Stimulated activated CD4-positive, alpha-beta T cell treated with anti-CD3 and anti-CD28 coated beads, Interleukin-1b, Interleukin-23, amount 100 ng/mL, for 4 hours (primary cell): ENCODE results near the gene POLR2F.

Source experiments
- DNase-seq, 2 donors: peaks; one replicate each; pipeline ENCODE4 v3.0.0-alpha.2; 2020; ENCODE audit warnings: low read depth in 2 of 2

The POLR2F gene

GRCh38 chr22:37982151-37982785 is 28.8 kb downstream of the POLR2F start:
- DNase-seq: no peak

- no peak for DNase-seq
Measured at GRCh38 chr22:37982938-37983859, 29.7 kb downstream of the POLR2F start.

- no peak for DNase-seq
Measured at GRCh38 chr22:37983860-37984791, 30.6 kb downstream of the POLR2F start, which contains the start of gene SOX10. Gene SOX10, minus strand, starts transcription at chr22:37984555. Its CDS starts 771 bp downstream, at chr22:37983784.

GRCh38 chr22:37985050-37985585 is 31.6 kb downstream of the POLR2F start:
- no peak for DNase-seq

GRCh38 chr22:37985751-37986281 is 32.3 kb downstream of the POLR2F start:
- no peak for DNase-seq

- DNase-seq: no peak
Measured at GRCh38 chr22:37986371-37986770, 32.9 kb downstream of the POLR2F start.

- no peak for DNase-seq
Measured at GRCh38 chr22:37989146-37990045, 35.9 kb downstream of the POLR2F start.

- no peak for DNase-seq
Measured at GRCh38 chr22:37990301-37990700, 36.8 kb downstream of the POLR2F start.

GRCh38 chr22:37990862-37991261 is 37.4 kb downstream of the POLR2F start:
- DNase-seq: no peak

- no peak for DNase-seq
Measured at GRCh38 chr22:37991731-37992442, 38.4 kb downstream of the POLR2F start.

GRCh38 chr22:37994049-37994448 is 40.5 kb downstream of the POLR2F start:
- DNase-seq: no peak

GRCh38 chr22:37994982-37995381 is 41.5 kb downstream of the POLR2F start:
- DNase-seq: no peak

- DNase-seq: no peak
Measured at GRCh38 chr22:37995460-37995859, 42.0 kb downstream of the POLR2F start.

GRCh38 chr22:37996079-37996478 is 42.6 kb downstream of the POLR2F start:
- DNase-seq: no peak

- DNase-seq: no peak
Measured at GRCh38 chr22:37996515-37997246, 43.2 kb downstream of the POLR2F start.

GRCh38 chr22:37998543-37998942 is 45.0 kb downstream of the POLR2F start:
- no peak for DNase-seq

- no peak for DNase-seq
Measured at GRCh38 chr22:37999236-37999635, 45.7 kb downstream of the POLR2F start.

GRCh38 chr22:37999640-38000272 is 46.3 kb downstream of the POLR2F start:
- no peak for DNase-seq
